ENCODE results near the gene SLC27A1.

SLC27A1 gene

GRCh38 chr19:17526922-17527321, 56.6 kb downstream of the SLC27A1 start:
- peak overlapping the region; percentile 81 for H2AK5ac ChIP-seq (ENCODE audit: low read depth, low read length)
- no peak overlapping the region for H4K91ac ChIP-seq (ENCODE audit: low read depth, low read length, poor library complexity)
- DNase-seq (ENCODE audit: low spot score), result no peak
- WGBS, 2 donors (ENCODE audit: extremely low coverage in 2 of 2, insufficient read length in 2 of 2, insufficient replicate concordance in 1 of 2), result no CpG with 5 or more reads among the region's 16 CpGs
- H3K23ac ChIP-seq (ENCODE audit: low read depth, low read length, poor library complexity), result no peak overlapping the region
- peaks cover 0 to 2% of the 10 kb centered on the region in 2 donors for H3K36me3 ChIP-seq (replicated peaks in 1 of 2; ENCODE audit: control insufficient read depth in 2 of 2, insufficient read depth in 2 of 2, low read length in 2 of 2)
- no peak overlapping the region for H3K14ac ChIP-seq (ENCODE audit: low read length)
- no peak overlapping the region for H4K8ac ChIP-seq (ENCODE audit: low read depth, low read length)
- H2BK5ac ChIP-seq (ENCODE audit: low read length), result no peak overlapping the region
- H2BK120ac ChIP-seq (ENCODE audit: low read depth, low read length), result no peak overlapping the region
- H2BK15ac ChIP-seq (ENCODE audit: low read length), result peak overlapping the region; percentile 75
- peaks cover 0 to 2% (median 0%) of the 10 kb centered on the region in 3 experiments for H3K27me3 ChIP-seq (ENCODE audit: control insufficient read depth in 3 of 3, insufficient read depth in 3 of 3, low read depth in 1 of 3, low read length in 3 of 3)
- H2BK12ac ChIP-seq (ENCODE audit: low read length), result peak overlapping the region; percentile 41
- no peak overlapping the region for H3K18ac ChIP-seq (ENCODE audit: low read length)
- H3K79me1 ChIP-seq (ENCODE audit: low read depth, low read length), result peaks cover 1% of the 10 kb centered on the region
- H3K4me1 ChIP-seq (ENCODE audit: control insufficient read depth in 2 of 2, insufficient read depth in 1 of 2, low read depth in 1 of 2, low read length in 2 of 2), result peaks cover 2 to 7% of the 10 kb centered on the region in 2 donors
- H3K4me3 ChIP-seq (ENCODE audit: low read length in 2 of 2), result no peak overlapping the region
- peaks cover 0 to 5% of the 10 kb centered on the region in 2 donors for H3K9me3 ChIP-seq (replicated peaks in 1 of 2; ENCODE audit: control insufficient read depth in 2 of 2, insufficient read depth in 1 of 2, low read depth in 1 of 2, low read length in 2 of 2)
- no peak overlapping the region for H3K9ac ChIP-seq (ENCODE audit: low read depth, low read length, poor library complexity)
- no peak overlapping the region for H3K27ac ChIP-seq (replicated peaks; ENCODE audit: low read length)
- no peak overlapping the region for H2AFZ ChIP-seq (ENCODE audit: low read length)
- H3K4me2 ChIP-seq (ENCODE audit: insufficient read depth, low read length, poor library complexity, severe bottlenecking), result no peak overlapping the region
- H3K4ac ChIP-seq (ENCODE audit: low read length), result no peak overlapping the region

- H3K23ac ChIP-seq (ENCODE audit: low read depth, low read length, poor library complexity), result no peak overlapping the region
- no peak overlapping the region for H3K4me3 ChIP-seq (ENCODE audit: low read length in 2 of 2)
- H3K27me3 ChIP-seq (ENCODE audit: control insufficient read depth in 3 of 3, insufficient read depth in 3 of 3, low read depth in 1 of 3, low read length in 3 of 3), result peaks cover 0 to 2% (median 0%) of the 10 kb centered on the region in 3 experiments
- no CpG with 5 or more reads among the region's 10 CpGs for WGBS, 2 donors (ENCODE audit: extremely low coverage in 2 of 2, insufficient read length in 2 of 2, insufficient replicate concordance in 1 of 2)
- no peak overlapping the region for H2BK120ac ChIP-seq (ENCODE audit: low read depth, low read length)
- H3K14ac ChIP-seq (ENCODE audit: low read length), result no peak overlapping the region
- H3K4me1 ChIP-seq (ENCODE audit: control insufficient read depth in 2 of 2, insufficient read depth in 1 of 2, low read depth in 1 of 2, low read length in 2 of 2), result peaks cover 2 to 7% of the 10 kb centered on the region in 2 donors
- H4K8ac ChIP-seq (ENCODE audit: low read depth, low read length), result no peak overlapping the region
- no peak overlapping the region for H3K9ac ChIP-seq (ENCODE audit: low read depth, low read length, poor library complexity)
- H2AFZ ChIP-seq (ENCODE audit: low read length), result no peak overlapping the region
- no peak overlapping the region for H3K27ac ChIP-seq (replicated peaks; ENCODE audit: low read length)
- H2BK12ac ChIP-seq (ENCODE audit: low read length), result no peak overlapping the region
- H3K4ac ChIP-seq (ENCODE audit: low read length), result no peak overlapping the region
- no peak overlapping the region for H3K18ac ChIP-seq (ENCODE audit: low read length)
- H2BK5ac ChIP-seq (ENCODE audit: low read length), result no peak overlapping the region
- H2BK15ac ChIP-seq (ENCODE audit: low read length), result peak overlapping the region; percentile 75
- H3K4me2 ChIP-seq (ENCODE audit: insufficient read depth, low read length, poor library complexity, severe bottlenecking), result no peak overlapping the region
- H4K91ac ChIP-seq (ENCODE audit: low read depth, low read length, poor library complexity), result no peak overlapping the region
- peaks cover 1% of the 10 kb centered on the region for H3K79me1 ChIP-seq (ENCODE audit: low read depth, low read length)
- DNase-seq (ENCODE audit: low spot score), result no peak
- peaks cover 0 to 2% of the 10 kb centered on the region in 2 donors for H3K36me3 ChIP-seq (replicated peaks in 1 of 2; ENCODE audit: control insufficient read depth in 2 of 2, insufficient read depth in 2 of 2, low read length in 2 of 2)
- peaks cover 0 to 5% of the 10 kb centered on the region in 2 donors for H3K9me3 ChIP-seq (replicated peaks in 1 of 2; ENCODE audit: control insufficient read depth in 2 of 2, insufficient read depth in 1 of 2, low read depth in 1 of 2, low read length in 2 of 2)
- H2AK5ac ChIP-seq (ENCODE audit: low read depth, low read length), result no peak overlapping the region
Observed at GRCh38 chr19:17527326-17527725, 57.0 kb downstream of the SLC27A1 start.

GRCh38 chr19:17528610-17529009, 58.3 kb downstream of the SLC27A1 start:
- no peak overlapping the region for H3K27ac ChIP-seq (replicated peaks; ENCODE audit: low read length)
- DNase-seq (ENCODE audit: low spot score), result no peak
- H3K14ac ChIP-seq (ENCODE audit: low read length), result no peak overlapping the region
- H3K79me1 ChIP-seq (ENCODE audit: low read depth, low read length), result no peaks in the 10 kb centered on the region
- H3K9me3 ChIP-seq (replicated peaks in 1 of 2; ENCODE audit: control insufficient read depth in 2 of 2, insufficient read depth in 1 of 2, low read depth in 1 of 2, low read length in 2 of 2), result peaks cover 0 to 5% of the 10 kb centered on the region in 2 donors
- H2BK15ac ChIP-seq (ENCODE audit: low read length), result no peak overlapping the region
- peaks cover 0 to 2% (median 0%) of the 10 kb centered on the region in 3 experiments for H3K27me3 ChIP-seq (ENCODE audit: control insufficient read depth in 3 of 3, insufficient read depth in 3 of 3, low read depth in 1 of 3, low read length in 3 of 3)
- H3K18ac ChIP-seq (ENCODE audit: low read length), result no peak overlapping the region
- H3K9ac ChIP-seq (ENCODE audit: low read depth, low read length, poor library complexity), result no peak overlapping the region
- peak overlapping the region in 1 of 2 donors; percentile 2 for H3K4me3 ChIP-seq (ENCODE audit: low read length in 2 of 2)
- peaks cover 2 to 7% of the 10 kb centered on the region in 2 donors for H3K4me1 ChIP-seq (ENCODE audit: control insufficient read depth in 2 of 2, insufficient read depth in 1 of 2, low read depth in 1 of 2, low read length in 2 of 2)
- H3K4me2 ChIP-seq (ENCODE audit: insufficient read depth, low read length, poor library complexity, severe bottlenecking), result no peak overlapping the region
- no peak overlapping the region for H2BK5ac ChIP-seq (ENCODE audit: low read length)
- H3K36me3 ChIP-seq (replicated peaks in 1 of 2; ENCODE audit: control insufficient read depth in 2 of 2, insufficient read depth in 2 of 2, low read length in 2 of 2), result peaks cover 0 to 2% of the 10 kb centered on the region in 2 donors
- H3K4ac ChIP-seq (ENCODE audit: low read length), result no peak overlapping the region
- H3K23ac ChIP-seq (ENCODE audit: low read depth, low read length, poor library complexity), result no peak overlapping the region
- no peak overlapping the region for H4K91ac ChIP-seq (ENCODE audit: low read depth, low read length, poor library complexity)
- no peak overlapping the region for H2AFZ ChIP-seq (ENCODE audit: low read length)
- WGBS, 2 donors (ENCODE audit: extremely low coverage in 2 of 2, insufficient read length in 2 of 2, insufficient replicate concordance in 1 of 2), result no CpG with 5 or more reads among the region's 3 CpGs
- no peak overlapping the region for H2BK120ac ChIP-seq (ENCODE audit: low read depth, low read length)
- peak overlapping the region; percentile 74 for H2AK5ac ChIP-seq (ENCODE audit: low read depth, low read length)
- no peak overlapping the region for H2BK12ac ChIP-seq (ENCODE audit: low read length)
- no peak overlapping the region for H4K8ac ChIP-seq (ENCODE audit: low read depth, low read length)

GRCh38 chr19:17529239-17530158, 59.2 kb downstream of the SLC27A1 start:
- no peak overlapping the region for H3K23ac ChIP-seq (ENCODE audit: low read depth, low read length, poor library complexity)
- H2AFZ ChIP-seq (ENCODE audit: low read length), result peak overlapping the region; percentile 87
- H2AK5ac ChIP-seq (ENCODE audit: low read depth, low read length), result no peak overlapping the region
- no peaks in the 10 kb centered on the region for H3K79me1 ChIP-seq (ENCODE audit: low read depth, low read length)
- H4K91ac ChIP-seq (ENCODE audit: low read depth, low read length, poor library complexity), result no peak overlapping the region
- no peak overlapping the region for H3K4ac ChIP-seq (ENCODE audit: low read length)
- H3K9ac ChIP-seq (ENCODE audit: low read depth, low read length, poor library complexity), result no peak overlapping the region
- peaks cover 0 to 5% of the 10 kb centered on the region in 2 donors for H3K9me3 ChIP-seq (replicated peaks in 1 of 2; ENCODE audit: control insufficient read depth in 2 of 2, insufficient read depth in 1 of 2, low read depth in 1 of 2, low read length in 2 of 2)
- no peak overlapping the region for H2BK120ac ChIP-seq (ENCODE audit: low read depth, low read length)
- H3K18ac ChIP-seq (ENCODE audit: low read length), result no peak overlapping the region
- H3K14ac ChIP-seq (ENCODE audit: low read length), result no peak overlapping the region
- no peak overlapping the region for H3K4me3 ChIP-seq (ENCODE audit: low read length in 2 of 2)
- no peak overlapping the region for H2BK12ac ChIP-seq (ENCODE audit: low read length)
- H3K27me3 ChIP-seq (ENCODE audit: control insufficient read depth in 3 of 3, insufficient read depth in 3 of 3, low read depth in 1 of 3, low read length in 3 of 3), result peaks cover 0 to 2% (median 0%) of the 10 kb centered on the region in 3 experiments
- DNase-seq (ENCODE audit: low spot score), result no peak
- H3K4me1 ChIP-seq (ENCODE audit: control insufficient read depth in 2 of 2, insufficient read depth in 1 of 2, low read depth in 1 of 2, low read length in 2 of 2), result peaks cover 2 to 7% of the 10 kb centered on the region in 2 donors
- no peak overlapping the region for H3K27ac ChIP-seq (replicated peaks; ENCODE audit: low read length)
- H2BK5ac ChIP-seq (ENCODE audit: low read length), result no peak overlapping the region
- H3K4me2 ChIP-seq (ENCODE audit: insufficient read depth, low read length, poor library complexity, severe bottlenecking), result no peak overlapping the region
- H3K36me3 ChIP-seq (replicated peaks in 1 of 2; ENCODE audit: control insufficient read depth in 2 of 2, insufficient read depth in 2 of 2, low read length in 2 of 2), result peaks cover 0 to 2% of the 10 kb centered on the region in 2 donors
- H2BK15ac ChIP-seq (ENCODE audit: low read length), result no peak overlapping the region
- WGBS, 2 donors (ENCODE audit: extremely low coverage in 2 of 2, insufficient read length in 2 of 2, insufficient replicate concordance in 1 of 2), result no CpG with 5 or more reads among the region's 8 CpGs
- no peak overlapping the region for H4K8ac ChIP-seq (ENCODE audit: low read depth, low read length)

Measured in neuronal stem cell (in vitro differentiated cells).